Esophagus muscularis mucosa (tissue), 4 donors: ENCODE measurements around the gene OR6C68. TPM values are rescaled to one million over a fixed set of nuclear protein-coding genes. Genes with fewer than 3 reads are reported as not detected.
"Not testable (repeated sequence)": the region's sequence is repeated elsewhere in the genome, so short reads cannot be mapped to it uniquely, and the experiment has no call there.

Experiments
- DNase-seq: peaks from one replicate; pipeline ENCODE4 v3.0.0-alpha.2; 2017; ENCODE audit errors: extremely low spot score
- H3K27ac ChIP-seq, 4 donors: fragments of 200-600 bp; sonication (generic); replicated peaks in 1 of 4; 1 replicate in 3 of 4; 2 replicates in 1 of 4; pipeline ENCODE4 v1.5.1; 2016 to 2019; ENCODE audit warnings: mild to moderate bottlenecking in 1 of 4
- H3K27me3 ChIP-seq, 4 donors: fragments of 200-600 bp; sonication (generic); one replicate each; pipeline versions ENCODE4 v1.5.1 to v1.6.0; 2016 to 2019
- H3K36me3 ChIP-seq, 4 donors: fragments of 200-600 bp; sonication (generic); one replicate each; pipeline ENCODE4 v1.5.1; 2016 to 2019
- H3K4me1 ChIP-seq, 4 donors: fragments of 200-600 bp; sonication (generic); one replicate each; pipeline ENCODE4 v1.5.1; 2016 to 2019
- H3K4me3 ChIP-seq, 4 donors: fragments of 200-600 bp; sonication (generic); 1 replicate in 2 of 4; 2 replicates in 2 of 4; pipeline ENCODE4 v1.5.1; 2016 to 2019; ENCODE audit warnings: mild to moderate bottlenecking in 4 of 4, moderate library complexity in 1 of 4
- H3K9me3 ChIP-seq, 4 donors: fragments of 200-600 bp; sonication (generic); 1 replicate in 3 of 4; 2 replicates in 1 of 4; pipeline ENCODE4 v1.5.1; 2016 to 2019
- EP300 ChIP-seq: sonication (generic); formaldehyde crosslinking; IDR thresholded peaks from one replicate; pipeline ENCODE4 v1.6.1; 2017; ENCODE audit warnings: antibody characterized with exemption
- POLR2A ChIP-seq: fragments of 450-650 bp; IDR thresholded peaks from one replicate; pipeline ENCODE4 v1.6.1; 2017; ENCODE audit warnings: antibody characterized with exemption, moderate library complexity, mild to moderate bottlenecking, low read depth
- POLR2AphosphoS5 ChIP-seq, 2 donors: sonication (generic); formaldehyde crosslinking; IDR thresholded peaks; one replicate each; pipeline ENCODE4 v1.6.1; 2017; ENCODE audit warnings: antibody characterized with exemption in 2 of 2
- WGBS: methylation state at CpG from one replicate; pipeline ENCODE4 v1.1.5; 2018; 5-methylcytosine and 5-hydroxymethylcytosine counted together
- intact Hi-C: fragments of 100-400 bp; cut with DNase I; formaldehyde crosslinking; loops from one replicate; pipeline ENCODE4 v1.15.1; 2023
- total RNA-seq, 4 donors: library from RNA; depleted of rRNA; stranded (reverse); fragments of >200 nt; gene quantifications; one replicate each; pipeline versions ENCODE4 v1.1.0 to v1.2.1, GENCODE V29; 2016
- TF ChIP-seq, protein P1 (sequence below), 3 experiments: fragments of 200-600 bp in 2 of 3; fragments of 450-650 bp in 1 of 3; sonication (generic) in 2 of 3; IDR thresholded peaks; one replicate each; pipeline ENCODE4 v1.5.1; 2017 to 2019; ENCODE audit warnings: antibody characterized with exemption in 3 of 3, mild to moderate bottlenecking in 2 of 3, moderate library complexity in 1 of 3

The OR6C68 gene
- total RNA-seq, 4 donors from 2014 or later, result not detected

DNA sequence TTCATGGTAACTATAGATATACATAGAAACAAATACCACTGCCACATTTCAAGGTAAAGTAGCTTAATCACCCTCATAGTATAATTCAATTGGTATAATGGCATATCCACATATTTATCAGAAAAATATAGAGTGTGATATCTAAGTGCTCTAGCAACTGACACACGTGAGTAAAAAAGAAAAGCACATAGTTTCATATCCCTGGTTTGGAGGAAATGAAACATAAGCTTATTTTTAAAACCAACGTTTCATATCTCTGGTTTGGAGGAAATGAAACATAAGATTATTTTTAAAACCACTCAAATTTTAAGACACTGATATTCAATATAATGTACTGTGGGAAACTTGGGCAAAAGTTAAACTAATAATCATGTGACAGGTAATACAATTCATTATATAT lies 24.3 kb upstream of the OR6C68 start:
- no peak overlapping the region for H3K4me3 ChIP-seq
- no peaks in the 10 kb centered on the region for H3K9me3 ChIP-seq
- no peaks in the 10 kb centered on the region for H3K36me3 ChIP-seq
- WGBS, result 25% methylated on average over 2 of the region's 2 CpGs
- DNase-seq, result no peak
- no peaks in the 10 kb centered on the region for H3K27me3 ChIP-seq
- no peak overlapping the region for H3K27ac ChIP-seq
- intact Hi-C loops, result no loop called here
- H3K4me1 ChIP-seq, result no peaks in the 10 kb centered on the region
- TF ChIP-seq EP300 (no peak), POLR2AphosphoS5 (IDR thresholded peaks at IDR 0.05) (no peak), POLR2A (no peak)
- TF ChIP-seq, protein P1, sequence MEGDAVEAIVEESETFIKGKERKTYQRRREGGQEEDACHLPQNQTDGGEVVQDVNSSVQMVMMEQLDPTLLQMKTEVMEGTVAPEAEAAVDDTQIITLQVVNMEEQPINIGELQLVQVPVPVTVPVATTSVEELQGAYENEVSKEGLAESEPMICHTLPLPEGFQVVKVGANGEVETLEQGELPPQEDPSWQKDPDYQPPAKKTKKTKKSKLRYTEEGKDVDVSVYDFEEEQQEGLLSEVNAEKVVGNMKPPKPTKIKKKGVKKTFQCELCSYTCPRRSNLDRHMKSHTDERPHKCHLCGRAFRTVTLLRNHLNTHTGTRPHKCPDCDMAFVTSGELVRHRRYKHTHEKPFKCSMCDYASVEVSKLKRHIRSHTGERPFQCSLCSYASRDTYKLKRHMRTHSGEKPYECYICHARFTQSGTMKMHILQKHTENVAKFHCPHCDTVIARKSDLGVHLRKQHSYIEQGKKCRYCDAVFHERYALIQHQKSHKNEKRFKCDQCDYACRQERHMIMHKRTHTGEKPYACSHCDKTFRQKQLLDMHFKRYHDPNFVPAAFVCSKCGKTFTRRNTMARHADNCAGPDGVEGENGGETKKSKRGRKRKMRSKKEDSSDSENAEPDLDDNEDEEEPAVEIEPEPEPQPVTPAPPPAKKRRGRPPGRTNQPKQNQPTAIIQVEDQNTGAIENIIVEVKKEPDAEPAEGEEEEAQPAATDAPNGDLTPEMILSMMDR (IDR thresholded peaks at IDR 0.05), result no peak

DNA sequence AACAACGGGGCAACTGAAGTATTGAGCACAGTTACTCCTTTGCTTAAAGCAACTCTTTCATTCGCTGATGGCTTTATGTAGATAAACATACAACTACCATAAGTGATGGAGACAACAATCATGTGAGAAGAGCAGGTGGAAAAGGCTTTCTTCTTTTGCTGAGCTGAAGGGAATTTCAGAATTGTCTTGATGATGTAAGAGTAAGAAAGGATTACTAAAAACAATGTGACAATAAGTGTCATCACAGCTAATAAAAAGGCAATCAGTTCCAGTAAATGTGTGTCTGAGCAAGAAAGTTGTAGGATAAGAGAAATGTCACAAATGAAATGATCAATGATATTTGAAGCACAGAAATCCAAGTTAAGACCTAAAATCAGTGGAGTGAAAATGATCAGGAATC lies 22.9 kb upstream of the OR6C68 start:
- Histone ChIP-seq H3K27me3 (no peaks in the 10 kb centered on the region), H3K27ac (no peak overlapping the region), H3K9me3 (no peaks in the 10 kb centered on the region), H3K4me3 (no peak overlapping the region), H3K36me3 (no peaks in the 10 kb centered on the region), H3K4me1 (no peaks in the 10 kb centered on the region)
- DNase-seq, result no peak
- intact Hi-C loops, result no loop called here
- TF ChIP-seq EP300 (no peak), POLR2AphosphoS5 (IDR thresholded peaks at IDR 0.05) (no peak), POLR2A (no peak)
- TF ChIP-seq, protein P1 (IDR thresholded peaks at IDR 0.05), result no peak
- WGBS, result 27% methylated on average over 2 of the region's 2 CpGs

DNA sequence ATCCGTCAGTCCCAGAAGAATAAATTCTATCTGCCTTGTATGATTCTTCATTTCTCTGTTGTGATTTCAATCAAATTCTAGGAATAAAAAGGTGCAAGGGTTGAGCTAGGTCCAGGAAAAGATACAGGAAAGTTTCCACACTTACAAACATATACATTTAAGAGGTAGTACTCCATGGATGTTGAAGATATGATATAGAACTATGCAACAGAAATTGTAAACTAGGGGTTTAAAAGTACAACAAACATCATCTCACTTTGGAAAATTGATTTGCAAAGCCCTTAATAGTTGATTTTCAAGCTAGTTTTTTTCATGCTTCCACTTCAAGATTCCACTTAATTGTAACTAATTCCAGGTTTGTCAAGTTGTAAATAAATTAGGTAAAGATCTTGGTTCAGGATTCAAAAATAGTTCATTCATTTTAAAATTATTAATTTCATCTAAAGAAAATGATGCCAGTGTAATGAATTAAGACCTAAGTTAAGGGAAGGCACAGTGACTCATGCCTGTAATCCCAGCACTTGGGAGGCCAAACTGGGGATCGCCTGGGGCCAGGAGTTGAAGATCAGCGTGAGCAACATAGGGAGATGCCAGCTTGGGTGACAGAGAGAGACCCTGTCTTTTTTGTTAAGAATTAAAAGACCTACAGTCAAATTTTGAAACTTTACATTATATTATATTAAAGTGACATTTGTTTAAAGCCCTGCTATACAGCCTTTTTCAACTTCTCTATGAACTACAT lies 21.9 kb upstream of the OR6C68 start, which contains the start of gene OR6C70:
TSS of gene OR6C70 (minus strand) at position 51 of the 742 bp plus-strand sequence. CDS start at position 51, 0 bp downstream.
- Histone ChIP-seq H3K27ac (no peak within 1 kb of the TSS), H3K4me1 (no peaks in the 10 kb centered on the region), H3K36me3 (no peaks in the 10 kb centered on the region), H3K9me3 (no peaks in the 10 kb centered on the region), H3K4me3 (no peak within 1 kb of the TSS), H3K27me3 (no peaks in the 10 kb centered on the region)
- TF ChIP-seq EP300 (no peak), POLR2AphosphoS5 (IDR thresholded peaks at IDR 0.05) (no peak), POLR2A (no peak)
- TF ChIP-seq, protein P1 (IDR thresholded peaks at IDR 0.05), result no peak
- intact Hi-C loops, result no loop called here
- no peak for DNase-seq
- 74% methylated on average over 3 of the region's 3 CpGs for WGBS

DNA sequence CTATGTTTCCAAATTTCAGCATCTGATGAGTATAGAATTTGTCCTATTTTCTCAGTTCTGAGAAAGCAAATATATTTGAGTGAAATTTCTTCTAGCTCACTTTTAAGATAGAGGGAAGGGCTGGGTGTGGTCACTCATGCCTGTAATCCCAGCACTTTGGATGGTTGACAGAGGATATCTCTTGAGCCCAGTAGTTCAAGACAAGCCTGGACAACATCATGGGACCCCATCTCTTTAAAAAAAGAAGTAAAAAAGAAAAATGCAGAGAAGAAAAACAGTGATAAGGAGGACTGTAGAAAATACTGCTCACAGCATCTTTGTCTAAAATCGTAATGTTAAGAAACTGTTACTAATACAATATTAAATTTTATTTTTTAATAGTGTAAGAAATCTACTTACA lies 19.9 kb upstream of the OR6C68 start:
- no peaks in the 10 kb centered on the region for H3K27me3 ChIP-seq
- TF ChIP-seq POLR2A, result no peak
- TF ChIP-seq, protein P1 (IDR thresholded peaks at IDR 0.05), result no peak
- no peak for TF ChIP-seq EP300
- TF ChIP-seq POLR2AphosphoS5 (IDR thresholded peaks at IDR 0.05), result no peak
- intact Hi-C loops, result no loop called here
- H3K4me3 ChIP-seq, result no peak overlapping the region
- no peak overlapping the region for H3K27ac ChIP-seq
- no peaks in the 10 kb centered on the region for H3K36me3 ChIP-seq
- H3K9me3 ChIP-seq, result no peaks in the 10 kb centered on the region
- 94% methylated on average over 1 of the region's 1 CpG for WGBS
- no peak for DNase-seq
- H3K4me1 ChIP-seq, result no peaks in the 10 kb centered on the region

DNA sequence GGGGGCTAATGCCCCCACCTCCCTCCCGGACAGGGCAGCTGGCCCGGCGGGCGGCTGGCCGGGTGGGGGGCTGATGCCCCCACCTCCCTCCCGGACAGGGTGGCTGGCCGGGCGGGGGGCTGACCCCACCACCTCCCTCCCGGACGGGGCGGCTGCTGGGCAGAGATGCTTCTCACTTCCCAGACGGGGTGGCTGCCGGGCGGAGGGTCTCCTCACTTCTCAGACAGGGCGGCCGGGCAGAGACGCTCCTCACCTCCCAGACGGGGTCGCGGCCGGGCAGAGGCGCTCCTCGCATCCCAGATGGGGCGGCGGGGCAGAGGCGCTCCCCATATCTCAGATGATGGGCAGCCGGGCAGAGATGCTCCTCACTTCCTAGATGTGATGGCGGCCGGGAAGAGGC lies 13.0 kb upstream of the OR6C68 start:
- intact Hi-C loops, result not testable (repeated sequence)

DNA sequence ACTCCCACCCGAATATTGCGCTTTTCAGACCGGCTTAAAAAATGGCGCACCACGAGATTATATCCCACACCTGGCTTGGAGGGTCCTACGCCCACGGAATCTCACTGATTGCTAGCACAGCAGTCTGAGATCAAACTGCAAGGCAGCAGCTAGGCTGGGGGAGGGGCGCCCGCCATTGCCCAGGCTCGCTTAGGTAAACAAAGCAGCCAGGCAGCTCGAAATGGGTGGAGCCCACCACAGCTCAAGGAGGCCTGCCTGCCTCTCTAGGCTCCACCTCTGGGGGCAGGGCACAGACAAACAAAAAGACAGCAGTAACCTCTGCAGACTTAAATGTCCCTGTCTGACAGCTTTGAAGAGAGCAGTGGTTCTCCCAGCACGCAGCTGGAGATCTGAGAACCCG lies 7.9 kb upstream of the OR6C68 start:
- H3K4me3 ChIP-seq, H3K27me3 ChIP-seq, H3K4me1 ChIP-seq, intact Hi-C loops, DNase-seq, H3K9me3 ChIP-seq, H3K27ac ChIP-seq, H3K36me3 ChIP-seq: not testable (repeated sequence)
- 68% methylated on average over 7 of the region's 13 CpGs for WGBS

More for the DNA sequence above, 13.0 kb upstream of the OR6C68 start:
- not testable (repeated sequence) for DNase-seq, H3K27ac ChIP-seq, H3K27me3 ChIP-seq, H3K4me3 ChIP-seq, H3K9me3 ChIP-seq, H3K36me3 ChIP-seq, H3K4me1 ChIP-seq
- WGBS, result no CpG with 5 or more reads among the region's 29 CpGs
